ENCODE data around the gene MCC.

DNA sequence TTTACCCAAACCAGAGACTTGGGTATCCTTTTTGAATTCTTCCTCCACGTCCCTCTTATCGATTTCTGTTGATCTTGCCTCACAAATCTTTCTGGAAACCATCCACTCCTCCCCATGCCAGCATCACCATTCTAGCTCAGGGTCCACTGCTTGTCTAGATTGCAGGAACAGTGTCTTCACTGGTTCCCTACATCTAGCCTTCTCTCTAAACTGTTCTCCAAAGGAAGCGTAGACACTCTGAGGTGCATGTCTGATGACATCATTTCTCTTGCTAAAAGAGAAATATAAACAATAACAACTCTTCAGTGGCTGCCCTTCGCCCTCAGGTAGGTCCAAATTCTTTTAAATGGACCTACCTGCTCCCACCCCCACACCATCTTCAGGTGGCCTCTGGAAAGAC is 311.5 kb downstream of the MCC start:
- TF ChIP-seq, protein P1, sequence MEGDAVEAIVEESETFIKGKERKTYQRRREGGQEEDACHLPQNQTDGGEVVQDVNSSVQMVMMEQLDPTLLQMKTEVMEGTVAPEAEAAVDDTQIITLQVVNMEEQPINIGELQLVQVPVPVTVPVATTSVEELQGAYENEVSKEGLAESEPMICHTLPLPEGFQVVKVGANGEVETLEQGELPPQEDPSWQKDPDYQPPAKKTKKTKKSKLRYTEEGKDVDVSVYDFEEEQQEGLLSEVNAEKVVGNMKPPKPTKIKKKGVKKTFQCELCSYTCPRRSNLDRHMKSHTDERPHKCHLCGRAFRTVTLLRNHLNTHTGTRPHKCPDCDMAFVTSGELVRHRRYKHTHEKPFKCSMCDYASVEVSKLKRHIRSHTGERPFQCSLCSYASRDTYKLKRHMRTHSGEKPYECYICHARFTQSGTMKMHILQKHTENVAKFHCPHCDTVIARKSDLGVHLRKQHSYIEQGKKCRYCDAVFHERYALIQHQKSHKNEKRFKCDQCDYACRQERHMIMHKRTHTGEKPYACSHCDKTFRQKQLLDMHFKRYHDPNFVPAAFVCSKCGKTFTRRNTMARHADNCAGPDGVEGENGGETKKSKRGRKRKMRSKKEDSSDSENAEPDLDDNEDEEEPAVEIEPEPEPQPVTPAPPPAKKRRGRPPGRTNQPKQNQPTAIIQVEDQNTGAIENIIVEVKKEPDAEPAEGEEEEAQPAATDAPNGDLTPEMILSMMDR (conservative IDR thresholded peaks at IDR 0.05 in 1 of 2, IDR thresholded peaks at IDR 0.05 in 1 of 2; ENCODE audit: extremely low read depth in 1 of 2, insufficient read depth in 1 of 2, low read depth in 1 of 2, low read length in 2 of 2) = no peak
- TF ChIP-seq EZH2 (IDR thresholded peaks at IDR 0.05; ENCODE audit: borderline replicate concordance, low read length) = no peak
